ENCODE results near the gene STX4. TPM values are rescaled to one million over a fixed set of nuclear protein-coding genes. Genes with fewer than 3 reads are reported as not detected.

Gene STX4
- total RNA-seq, 2 donors from 2014 or later = 40.7 to 51.7 TPM

DNA sequence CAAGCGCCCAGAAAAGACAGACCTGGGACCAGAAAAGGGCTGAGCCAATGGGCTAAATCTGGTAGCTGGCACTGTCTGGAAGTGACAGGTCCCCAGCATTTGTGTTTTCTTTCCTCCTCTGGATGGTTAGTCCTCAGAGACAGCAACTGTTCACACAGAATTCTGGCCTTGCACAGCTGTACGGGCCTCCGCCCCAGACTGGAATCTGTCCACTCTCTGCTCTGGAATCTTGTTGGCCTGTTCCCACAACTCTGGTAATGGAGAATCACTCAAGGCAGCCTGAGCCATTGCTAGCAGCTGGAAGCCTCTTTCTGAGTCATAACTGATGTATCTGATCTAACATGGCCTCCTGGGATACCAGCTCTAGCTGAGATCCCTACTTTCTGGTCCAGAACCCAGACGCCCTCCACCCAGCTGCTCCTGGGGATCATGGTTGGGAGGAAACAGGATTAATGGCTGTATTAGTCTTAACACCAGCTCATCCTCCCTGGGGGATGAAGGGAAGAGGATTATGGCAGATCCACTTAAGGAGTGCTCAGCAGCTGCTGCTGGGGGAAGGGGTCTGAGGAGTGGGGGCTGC lies 31.6 kb downstream of the STX4 start:
- Histone ChIP-seq H3K4me1 (replicated peaks) (no peaks in the 10 kb centered on the region), H3K36me3 (no peaks in the 10 kb centered on the region), H3K4me3 (no peak overlapping the region), H3K27me3 (replicated peaks; ENCODE audit: insufficient read depth) (no peaks in the 10 kb centered on the region), H3K27ac (no peak overlapping the region), H3K9me3 (no peaks in the 10 kb centered on the region)
- intact Hi-C loops (cut with DNase I) = no loop called here
- TF ChIP-seq, protein P1, sequence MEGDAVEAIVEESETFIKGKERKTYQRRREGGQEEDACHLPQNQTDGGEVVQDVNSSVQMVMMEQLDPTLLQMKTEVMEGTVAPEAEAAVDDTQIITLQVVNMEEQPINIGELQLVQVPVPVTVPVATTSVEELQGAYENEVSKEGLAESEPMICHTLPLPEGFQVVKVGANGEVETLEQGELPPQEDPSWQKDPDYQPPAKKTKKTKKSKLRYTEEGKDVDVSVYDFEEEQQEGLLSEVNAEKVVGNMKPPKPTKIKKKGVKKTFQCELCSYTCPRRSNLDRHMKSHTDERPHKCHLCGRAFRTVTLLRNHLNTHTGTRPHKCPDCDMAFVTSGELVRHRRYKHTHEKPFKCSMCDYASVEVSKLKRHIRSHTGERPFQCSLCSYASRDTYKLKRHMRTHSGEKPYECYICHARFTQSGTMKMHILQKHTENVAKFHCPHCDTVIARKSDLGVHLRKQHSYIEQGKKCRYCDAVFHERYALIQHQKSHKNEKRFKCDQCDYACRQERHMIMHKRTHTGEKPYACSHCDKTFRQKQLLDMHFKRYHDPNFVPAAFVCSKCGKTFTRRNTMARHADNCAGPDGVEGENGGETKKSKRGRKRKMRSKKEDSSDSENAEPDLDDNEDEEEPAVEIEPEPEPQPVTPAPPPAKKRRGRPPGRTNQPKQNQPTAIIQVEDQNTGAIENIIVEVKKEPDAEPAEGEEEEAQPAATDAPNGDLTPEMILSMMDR (IDR thresholded peaks at IDR 0.05) = no peak
- TF ChIP-seq POLR2A (IDR thresholded peaks at IDR 0.05) (no peak), POLR2AphosphoS5 (IDR thresholded peaks at IDR 0.05) (no peak)
- 71% methylated on average over 4 of the region's 4 CpGs for WGBS
- DNase-seq (ENCODE audit: low spot score) = no peak

DNA sequence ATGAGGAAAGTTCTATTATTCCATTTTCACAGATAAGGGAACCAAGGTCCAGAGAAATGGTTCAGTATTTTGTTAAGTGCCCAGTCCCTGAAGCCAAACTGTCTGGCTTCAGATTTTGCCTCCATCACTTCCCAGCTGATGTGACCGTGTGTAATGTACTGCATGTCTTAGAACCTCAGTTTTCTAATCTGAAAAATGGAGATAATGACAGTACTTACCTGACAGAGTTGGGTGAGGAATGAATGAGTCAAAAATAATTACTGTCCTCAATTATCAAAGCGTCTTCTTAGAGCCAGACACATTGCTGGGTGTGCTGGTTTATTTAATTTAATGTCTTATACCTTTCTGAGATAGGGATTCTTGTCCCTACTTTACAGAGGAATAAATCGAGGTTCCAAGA lies 34.0 kb downstream of the STX4 start:
- H3K27me3 ChIP-seq (replicated peaks; ENCODE audit: insufficient read depth) = no peaks in the 10 kb centered on the region
- H3K27ac ChIP-seq = no peak overlapping the region
- no peaks in the 10 kb centered on the region for H3K9me3 ChIP-seq
- no peaks in the 10 kb centered on the region for H3K36me3 ChIP-seq
- peaks cover 2% of the 10 kb centered on the region for H3K4me1 ChIP-seq (replicated peaks)
- no peak overlapping the region for H3K4me3 ChIP-seq
- no peak for DNase-seq (ENCODE audit: low spot score)
- intact Hi-C loops (cut with DNase I) = no loop called here
- TF ChIP-seq POLR2AphosphoS5 (IDR thresholded peaks at IDR 0.05) (no peak), POLR2A (IDR thresholded peaks at IDR 0.05) (no peak)
- TF ChIP-seq, protein P1 (IDR thresholded peaks at IDR 0.05) = no peak
- 91% methylated on average over 3 of the region's 3 CpGs for WGBS

DNA sequence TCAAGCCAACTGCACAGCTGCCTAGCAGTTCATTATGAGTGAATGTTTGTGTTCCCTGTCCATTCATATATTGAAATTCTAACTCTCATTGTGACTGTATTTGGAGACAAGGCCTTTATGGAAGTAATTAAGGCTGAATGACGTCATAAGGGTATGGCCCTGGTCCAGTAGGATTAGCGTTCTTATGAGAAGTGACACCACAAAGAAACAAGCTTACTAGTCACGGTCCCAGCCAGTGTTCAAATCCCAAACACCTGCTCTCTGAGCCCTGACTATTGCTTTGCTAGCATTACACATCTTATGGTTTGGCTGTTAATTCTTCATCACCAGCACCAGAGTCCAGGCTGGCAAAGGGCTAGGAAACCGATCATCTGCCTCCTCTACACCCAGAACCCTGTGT lies 38.5 kb downstream of the STX4 start:
- no peak overlapping the region for H3K27ac ChIP-seq
- no peaks in the 10 kb centered on the region for H3K9me3 ChIP-seq
- 26% methylated on average over 4 of the region's 4 CpGs for WGBS
- no peaks in the 10 kb centered on the region for H3K27me3 ChIP-seq (replicated peaks; ENCODE audit: insufficient read depth)
- TF ChIP-seq, protein P1 (IDR thresholded peaks at IDR 0.05) = no peak
- TF ChIP-seq POLR2A (IDR thresholded peaks at IDR 0.05) (no peak), POLR2AphosphoS5 (IDR thresholded peaks at IDR 0.05) (no peak)
- no peak overlapping the region for H3K4me3 ChIP-seq
- peaks cover 10% of the 10 kb centered on the region for H3K4me1 ChIP-seq (replicated peaks)
- intact Hi-C loops (cut with DNase I) = loop anchor here (5.0 kb wide), 1 partner anchor 40 kb away; the partner anchor contains the start of gene STX4
- peaks cover 5 to 6% of the 10 kb centered on the region in 2 donors for H3K36me3 ChIP-seq
- no peak for DNase-seq (ENCODE audit: low spot score)

DNA sequence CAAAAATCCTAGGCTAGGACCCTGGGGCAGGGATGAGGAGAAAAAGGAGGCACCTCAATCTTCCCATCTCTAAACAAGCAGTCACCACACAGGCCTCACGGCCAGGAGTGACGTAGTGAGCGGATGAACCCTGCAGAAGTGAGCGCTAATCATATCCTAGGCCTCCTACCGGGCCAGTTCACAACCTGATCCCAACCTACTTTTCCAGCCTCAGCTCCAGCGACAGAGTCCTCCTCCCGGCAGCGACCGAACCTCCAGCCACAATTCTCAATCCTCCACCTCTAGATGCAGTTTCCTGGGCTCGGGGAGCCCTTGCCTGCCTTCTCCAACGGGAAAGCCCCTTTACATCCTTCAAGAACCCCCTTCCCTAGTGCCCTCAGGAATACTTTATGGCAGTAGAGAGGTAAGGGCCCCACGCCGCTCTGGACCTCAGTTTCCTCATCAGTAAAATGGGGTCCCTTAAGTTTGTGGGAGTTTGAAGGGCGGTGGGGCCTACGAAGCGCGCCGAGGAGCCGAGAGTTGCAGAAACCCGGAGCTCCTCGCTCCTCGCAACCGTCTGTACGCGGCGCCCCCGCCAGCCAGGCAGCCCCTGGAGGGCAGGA lies 39.3 kb downstream of the STX4 start:
- 2% methylated on average over 27 of the region's 27 CpGs for WGBS
- peak overlapping the region; percentile 97 to 99 for H3K4me3 ChIP-seq
- no peak for DNase-seq (ENCODE audit: low spot score)
- intact Hi-C loops (cut with DNase I) = loop anchor here (5.0 kb wide), 1 partner anchor 40 kb away; the partner anchor contains the start of gene STX4
- TF ChIP-seq POLR2A (IDR thresholded peaks at IDR 0.05) (no peak), POLR2AphosphoS5 (IDR thresholded peaks at IDR 0.05) (no peak)
- TF ChIP-seq, protein P1 (IDR thresholded peaks at IDR 0.05) = no peak
- H3K9me3 ChIP-seq = no peaks in the 10 kb centered on the region
- H3K36me3 ChIP-seq = peaks cover 8 to 14% of the 10 kb centered on the region in 2 donors
- H3K27me3 ChIP-seq (replicated peaks; ENCODE audit: insufficient read depth) = no peaks in the 10 kb centered on the region
- peaks cover 10% of the 10 kb centered on the region for H3K4me1 ChIP-seq (replicated peaks)
- peak overlapping the region; percentile 91 to 94 for H3K27ac ChIP-seq

Measured in prostate gland (tissue), 2 donors.